HCT116 (cell line): ENCODE results near the gene IGSF9B. TPM values are rescaled to one million over a fixed set of nuclear protein-coding genes. Genes with fewer than 3 reads are reported as not detected.

Source experiments
- ATAC-seq: fragments of 200-7000 bp; cut with Tn5 transposase; 2 replicates; pipeline ENCODE4 v1.9.1; 2020; ENCODE audit warnings: mild to moderate bottlenecking, moderate library complexity
- BruUV-seq: library from RNA; stranded (reverse); fragments of 400-500 nt; replicated peaks from 2 replicates; lab custom pipeline; 2021; lab: Mats Ljungman, UMichigan
- CTCF ChIA-PET: fragments of 300-600 bp; sonication (Branson Sonifier 250); formaldehyde crosslinking; loops from one replicate; lab custom pipeline; 2021; ENCODE audit warnings: antibody characterized with exemption; lab: Charles Lee
- POLR2A ChIA-PET: fragments of 300-600, 350-600 bp; sonication (Branson Sonifier 250); formaldehyde crosslinking; loops from one replicate; lab custom pipeline; 2021; ENCODE audit warnings: antibody characterized with exemption; lab: Charles Lee
- RAD21 ChIA-PET, 2 experiments: fragments of 300-600 bp; sonication (Branson Sonifier 250); formaldehyde crosslinking; loops; one replicate each; lab custom pipeline; 2023; ENCODE audit warnings: low total read pairs in 2 of 2; ENCODE audit not compliant: uncharacterized antibody in 2 of 2, unreplicated experiment in 2 of 2, low non-redundant PET in 1 of 2; lab: Charles Lee
- DNase-seq: peaks from one replicate; pipeline ENCODE4 v3.0.0-alpha.2; 2010; ENCODE audit warnings: low read depth, low spot score
- H2AFZ ChIP-seq: fragments of 200-600 bp; shearing (Covaris generic), sonication (generic); 2 replicates; pipeline ENCODE4 v1.6.1; 2017; ENCODE audit warnings: low read depth, mixed run types, mixed read lengths, antibody characterized with exemption, low read length; ENCODE audit not compliant: poor library complexity, severe bottlenecking
- H3K27ac ChIP-seq: 2 replicates; pipeline ENCODE4 v1.5.1; 2012; ENCODE audit warnings: low read depth, low read length
- H3K27me3 ChIP-seq: fragments of 200-600 bp; sonication (generic); 2 replicates; pipeline ENCODE4 v1.6.1; 2016; ENCODE audit warnings: mixed run types, low read length, mixed read lengths; ENCODE audit not compliant: insufficient read depth
- H3K36me3 ChIP-seq, 2 experiments: fragments of 200-500 bp in 1 of 2; fragments of 200-600 bp in 1 of 2; sonication (Bioruptor generic) in 1 of 2; sonication (generic) in 1 of 2; 2 replicates each; pipeline versions ENCODE4 v1.5.1 to v1.6.1; 2014 to 2016; ENCODE audit warnings: low read length in 2 of 2, inconsistent platforms in 1 of 2, mixed read lengths in 1 of 2, mixed run types in 1 of 2; ENCODE audit not compliant: insufficient read depth in 2 of 2, control insufficient read depth in 1 of 2
- H3K4me1 ChIP-seq, 2 experiments: fragments of 200-600 bp in 1 of 2; sonication (generic) in 1 of 2; 2 replicates each; pipeline versions ENCODE4 v1.5.1 to v1.6.1; 2012 to 2017; ENCODE audit warnings: low read length in 2 of 2, inconsistent platforms in 1 of 2, mild to moderate bottlenecking in 1 of 2, mixed read lengths in 1 of 2, mixed run types in 1 of 2, moderate library complexity in 1 of 2; ENCODE audit not compliant: insufficient read depth in 2 of 2, control insufficient read depth in 1 of 2
- H3K4me2 ChIP-seq: fragments of 200-600 bp; sonication (generic); 2 replicates; pipeline ENCODE4 v1.6.1; 2017; ENCODE audit warnings: mixed run types, low read length, mixed read lengths
- H3K4me3 ChIP-seq, 2 experiments: fragments of 200-600 bp in 1 of 2; sonication (generic) in 1 of 2; replicated peaks in 1 of 2; 2 replicates each; pipeline ENCODE4 v1.5.1; 2011 to 2016; ENCODE audit warnings: low read length in 2 of 2, control low read depth in 1 of 2, low read depth in 1 of 2, mild to moderate bottlenecking in 1 of 2, mixed read lengths in 1 of 2, mixed run types in 1 of 2
- H3K79me2 ChIP-seq: fragments of 200-600 bp; sonication (generic); 2 replicates; pipeline ENCODE4 v1.6.1; 2017; ENCODE audit warnings: mild to moderate bottlenecking, mixed run types, low read length, moderate library complexity, mixed read lengths; ENCODE audit not compliant: insufficient read depth
- H3K9ac ChIP-seq: fragments of 200-600 bp; sonication (generic); 2 replicates; pipeline ENCODE4 v1.6.1; 2016; ENCODE audit warnings: low read length, mixed read lengths
- H3K9me2 ChIP-seq: fragments of 200-600 bp; sonication (generic), shearing (Covaris generic); 2 replicates; pipeline ENCODE4 v1.6.1; 2017; ENCODE audit warnings: mixed run types, mild to moderate bottlenecking, moderate library complexity; ENCODE audit not compliant: insufficient read depth
- H3K9me3 ChIP-seq, 2 experiments: fragments of 200-500 bp in 1 of 2; fragments of 200-600 bp in 1 of 2; sonication (Bioruptor generic) in 1 of 2; sonication (generic) in 1 of 2; 2 replicates each; pipeline ENCODE4 v1.6.1; 2014 to 2017; ENCODE audit warnings: low read length in 2 of 2, mixed read lengths in 2 of 2, inconsistent platforms in 1 of 2, low read depth in 1 of 2, mild to moderate bottlenecking in 1 of 2, mixed run types in 1 of 2, moderate library complexity in 1 of 2; ENCODE audit not compliant: control insufficient read depth in 1 of 2, insufficient read depth in 1 of 2
- H4K20me1 ChIP-seq: fragments of 200-600 bp; sonication (generic), shearing (Covaris generic); 2 replicates; pipeline ENCODE4 v1.6.1; 2017; ENCODE audit warnings: mixed run types, mild to moderate bottlenecking, moderate library complexity; ENCODE audit not compliant: insufficient read depth
- CEBPB ChIP-seq: IDR thresholded peaks from 2 replicates; pipeline ENCODE4 v1.6.1; 2012; ENCODE audit warnings: low read depth
- ELF1 ChIP-seq: IDR thresholded peaks from 2 replicates; pipeline ENCODE4 v1.6.1; 2012; ENCODE audit warnings: low read depth, borderline replicate concordance
- EZH2 ChIP-seq: fragments of 200-600 bp; sonication (generic); IDR thresholded peaks from 2 replicates; pipeline ENCODE4 v1.6.1; 2017; ENCODE audit warnings: antibody characterized with exemption, mixed run types
- EZH2phosphoT487 ChIP-seq: fragments of 200-600 bp; IDR thresholded peaks from 2 replicates; pipeline ENCODE4 v1.6.1; 2018; ENCODE audit warnings: antibody characterized with exemption, borderline replicate concordance
- FOSL1 ChIP-seq: IDR thresholded peaks from 2 replicates; pipeline ENCODE4 v1.6.1; 2012; ENCODE audit warnings: low read depth
- POLR2A ChIP-seq: IDR thresholded peaks from 2 replicates; pipeline ENCODE4 v1.7.0; 2011; ENCODE audit warnings: borderline replicate concordance; ENCODE audit not compliant: insufficient read depth, insufficient read length; ENCODE audit errors: extremely low read depth
- POLR2AphosphoS5 ChIP-seq: IDR thresholded peaks from 2 replicates; pipeline ENCODE4 v1.6.1; 2011; ENCODE audit warnings: mild to moderate bottlenecking, low read depth, low read length, moderate library complexity
- SIN3A ChIP-seq: IDR thresholded peaks from 2 replicates; pipeline ENCODE4 v1.6.1; 2012; ENCODE audit warnings: low read depth
- SP1 ChIP-seq: IDR thresholded peaks from 2 replicates; pipeline ENCODE4 v1.6.1; 2012; ENCODE audit warnings: low read depth
- SRF ChIP-seq: IDR thresholded peaks from 2 replicates; pipeline ENCODE4 v1.6.1; 2012; ENCODE audit warnings: low read depth
- YY1 ChIP-seq: IDR thresholded peaks from 2 replicates; pipeline ENCODE4 v1.6.1; 2011; ENCODE audit warnings: low read length, low read depth, moderate library complexity, mild to moderate bottlenecking; ENCODE audit not compliant: insufficient replicate concordance; ENCODE audit errors: extremely low read depth
- ZFX ChIP-seq: fragments of 450-650 bp; IDR thresholded peaks from 2 replicates; pipeline ENCODE4 v1.6.1; 2017
- ZNF274 ChIP-seq: fragments of 200-500 bp; sonication (Bioruptor generic); IDR thresholded peaks from 2 replicates; pipeline ENCODE4 v1.6.1; 2014; ENCODE audit warnings: mild to moderate bottlenecking, low read depth, low read length, inconsistent platforms
- intact Hi-C: fragments of 100-400 bp; cut with micrococcal nuclease; formaldehyde crosslinking; loops from 2 replicates; pipeline ENCODE4 v1.10.0; 2022
- total RNA-seq: library from RNA; stranded (reverse); gene quantifications from one replicate; pipeline ENCODE4 v1.2.1, GENCODE V29; 2021; ENCODE audit not compliant: unreplicated experiment

Gene IGSF9B
- total RNA-seq, 1 experiment from 2014 or later: 12.4 TPM

DNA sequence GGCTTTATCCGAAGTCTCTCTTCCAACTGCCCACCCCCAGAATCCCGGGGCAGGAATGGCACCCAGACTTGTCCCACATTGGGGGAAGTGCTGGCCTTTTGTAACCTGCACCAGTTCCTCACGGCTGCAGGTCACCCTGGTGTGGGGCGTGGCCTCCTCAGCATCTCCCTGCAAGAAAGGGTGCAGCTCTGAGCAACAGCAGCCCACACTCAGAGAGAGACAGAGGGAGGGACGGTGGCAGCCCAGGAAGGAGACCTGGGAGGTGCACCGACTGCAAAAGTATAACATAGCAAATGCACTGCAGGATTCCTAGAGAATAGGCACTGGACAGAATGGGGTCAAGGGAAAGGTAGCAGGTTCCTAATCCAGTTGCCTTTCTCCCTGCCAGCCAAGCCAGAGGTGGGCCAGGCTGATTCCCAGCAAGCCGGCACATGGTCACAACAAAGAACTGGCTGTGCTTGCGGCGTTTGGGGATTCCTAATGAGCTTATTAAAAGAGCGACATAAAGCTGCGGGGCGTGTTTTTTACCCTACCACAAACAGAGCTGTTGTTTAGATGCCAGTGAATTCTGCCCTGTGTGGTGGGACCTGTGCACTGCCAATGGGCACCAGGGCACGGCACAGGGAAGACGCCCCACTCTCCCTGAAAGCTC, 18.2 kb upstream of the IGSF9B start:
- H3K4me3 ChIP-seq: no peak overlapping the region
- ChIA-PET POLR2A (no interaction called here), CTCF (no interaction called here), RAD21 (no interaction called here)
- H3K9me3 ChIP-seq: no peaks in the 10 kb centered on the region
- H3K27me3 ChIP-seq: peaks cover 39% of the 10 kb centered on the region; the same call in 1 of the 2 replicates
- TF ChIP-seq EZH2phosphoT487 (no peak), FOSL1 (no peak), SP1 (no peak), POLR2AphosphoS5 (no peak), YY1 (no peak), SIN3A (no peak), CEBPB (no peak), SRF (no peak), POLR2A (no peak), ZNF274 (no peak)
- 0 out of 2 replicates have a peak, but pooled peaks have one; percentile 23 for ATAC-seq
- H3K27ac ChIP-seq: no peak overlapping the region
- no peak overlapping the region for H3K4me2 ChIP-seq
- BruUV-seq: no TSS peak
- intact Hi-C loops: no loop called here
- H3K36me3 ChIP-seq: no peaks in the 10 kb centered on the region
- H2AFZ ChIP-seq: no peak overlapping the region
- no peak overlapping the region for H3K9ac ChIP-seq
- no peak for DNase-seq
- no peaks in the 10 kb centered on the region for H3K9me2 ChIP-seq
- no peaks in the 10 kb centered on the region for H3K4me1 ChIP-seq
- H3K79me2 ChIP-seq: no peaks in the 10 kb centered on the region
- H4K20me1 ChIP-seq: no peaks in the 10 kb centered on the region

DNA sequence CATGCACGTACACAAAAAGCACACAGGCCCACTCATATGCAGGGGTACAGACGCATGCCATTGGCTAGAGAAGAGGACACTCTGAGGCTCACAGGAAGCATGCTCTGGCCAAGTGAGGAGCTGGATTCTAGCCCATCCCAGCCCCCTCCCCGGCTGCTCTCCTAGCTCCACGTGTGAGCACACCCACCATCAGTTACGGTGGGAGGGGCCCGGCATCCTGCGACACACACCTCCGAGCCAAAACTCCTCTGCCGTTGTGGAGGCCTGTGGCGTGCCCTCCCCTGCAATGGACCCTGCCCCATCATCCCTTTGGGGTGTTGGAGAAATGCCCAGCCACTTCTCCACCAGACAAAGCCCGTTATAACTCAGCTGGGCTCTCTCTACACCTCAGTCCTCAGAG, 15.1 kb upstream of the IGSF9B start:
- ATAC-seq: no peak
- peaks cover 37% of the 10 kb centered on the region; the same call in 1 of the 2 replicates for H3K27me3 ChIP-seq
- BruUV-seq: no TSS peak
- H4K20me1 ChIP-seq: no peaks in the 10 kb centered on the region
- no peak overlapping the region for H3K4me2 ChIP-seq
- CTCF ChIA-PET: no interaction called here
- POLR2A ChIA-PET: no interaction called here
- H3K4me3 ChIP-seq: no peak overlapping the region
- no peak overlapping the region for H3K27ac ChIP-seq
- no peak for TF ChIP-seq EZH2
- no peak for TF ChIP-seq SIN3A
- TF ChIP-seq ZFX: no peak
- no peak for TF ChIP-seq CEBPB
- no peak for TF ChIP-seq ZNF274
- no peak for TF ChIP-seq ELF1
- TF ChIP-seq, all 23 proteins: peak for 0
- no peaks in the 10 kb centered on the region for H3K79me2 ChIP-seq
- H3K4me1 ChIP-seq: peaks cover 0 to 6% of the 10 kb centered on the region in 2 experiments; a peak in 1 of 4 replicates
- no peaks in the 10 kb centered on the region for H3K36me3 ChIP-seq
- no peaks in the 10 kb centered on the region for H3K9me2 ChIP-seq
- H3K9me3 ChIP-seq: no peaks in the 10 kb centered on the region
- intact Hi-C loops: no loop called here
- DNase-seq: no peak
- H3K9ac ChIP-seq: no peak overlapping the region
- no peak overlapping the region for H2AFZ ChIP-seq
- RAD21 ChIA-PET: no interaction called here
